Right forelimb (tissue), 1 donor: ENCODE results near the gene ZNF219.
"Not testable (repeated sequence)": the region's sequence is repeated elsewhere in the genome, so short reads cannot be mapped to it uniquely, and the experiment has no call there.

Experiments
- DNase-seq: peaks from one replicate; pipeline ENCODE4 v3.0.0-alpha.2; 2018

The ZNF219 gene

GRCh38 chr14:21040941-21041340 lies 57.5 kb downstream of the ZNF219 start:
- DNase-seq, result not testable (repeated sequence)

- no peak for DNase-seq
Observed at GRCh38 chr14:21040370-21040925, 58.0 kb downstream of the ZNF219 start.
